ENCODE measurements around the gene ABL1.

GRCh38 chr9:130922893-130923610 is 88.0 kb downstream of the ABL1 start:
- TF ChIP-seq, protein P1, sequence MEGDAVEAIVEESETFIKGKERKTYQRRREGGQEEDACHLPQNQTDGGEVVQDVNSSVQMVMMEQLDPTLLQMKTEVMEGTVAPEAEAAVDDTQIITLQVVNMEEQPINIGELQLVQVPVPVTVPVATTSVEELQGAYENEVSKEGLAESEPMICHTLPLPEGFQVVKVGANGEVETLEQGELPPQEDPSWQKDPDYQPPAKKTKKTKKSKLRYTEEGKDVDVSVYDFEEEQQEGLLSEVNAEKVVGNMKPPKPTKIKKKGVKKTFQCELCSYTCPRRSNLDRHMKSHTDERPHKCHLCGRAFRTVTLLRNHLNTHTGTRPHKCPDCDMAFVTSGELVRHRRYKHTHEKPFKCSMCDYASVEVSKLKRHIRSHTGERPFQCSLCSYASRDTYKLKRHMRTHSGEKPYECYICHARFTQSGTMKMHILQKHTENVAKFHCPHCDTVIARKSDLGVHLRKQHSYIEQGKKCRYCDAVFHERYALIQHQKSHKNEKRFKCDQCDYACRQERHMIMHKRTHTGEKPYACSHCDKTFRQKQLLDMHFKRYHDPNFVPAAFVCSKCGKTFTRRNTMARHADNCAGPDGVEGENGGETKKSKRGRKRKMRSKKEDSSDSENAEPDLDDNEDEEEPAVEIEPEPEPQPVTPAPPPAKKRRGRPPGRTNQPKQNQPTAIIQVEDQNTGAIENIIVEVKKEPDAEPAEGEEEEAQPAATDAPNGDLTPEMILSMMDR (IDR thresholded peaks at IDR 0.05; ENCODE audit: low read length): no peak
- TF ChIP-seq EZH2 (IDR thresholded peaks at IDR 0.05; ENCODE audit: borderline replicate concordance, low read length): no peak

Measured in OCI-LY1 (cell line).